Measurements from ENCODE around the gene NOL9. TPM values are rescaled to one million over a fixed set of nuclear protein-coding genes. Genes with fewer than 3 reads are reported as not detected.
"Not testable (repeated sequence)": the region's sequence is repeated elsewhere in the genome, so short reads cannot be mapped to it uniquely, and the experiment has no call there.

The NOL9 gene
- 7.2 TPM for polyA plus RNA-seq (2012; ENCODE audit: insufficient read depth, insufficient read length)

GRCh38 chr1:6554031-6554906 lies at the start of gene NOL9:
Gene NOL9 (minus strand): TSS chr1:6554513. CDS start chr1:6554502, 11 bp downstream.
- peak; percentile 85 for DNase-seq (ENCODE audit: low read depth, low spot score)
- peak within 1 kb of the TSS; percentile 93 for H3K4me3 ChIP-seq (ENCODE audit: low read length)

GRCh38 chr1:6603238-6603914 lies 49.1 kb upstream of the NOL9 start:
- peak overlapping the region; percentile 88 for H3K4me3 ChIP-seq (ENCODE audit: low read length)
- DNase-seq (ENCODE audit: low read depth, low spot score) = no peak

- peak within 1 kb of the TSS; percentile 88 for H3K4me3 ChIP-seq (ENCODE audit: low read length)
- peak; percentile 57 for DNase-seq (ENCODE audit: low read depth, low spot score)
These were observed 48.4 kb upstream of the NOL9 start, which contains the start of gene KLHL21 for GRCh38 chr1:6602669-6603237. Gene KLHL21 (minus strand): TSS chr1:6602869. CDS start chr1:6602817, 52 bp downstream.

- H3K4me3 ChIP-seq (ENCODE audit: low read length) = peak overlapping the region; percentile 88
- no peak for DNase-seq (ENCODE audit: low read depth, low spot score)
These were observed 47.8 kb upstream of the NOL9 start for GRCh38 chr1:6601923-6602668.

GRCh38 chr1:6601049-6601922 lies 47.0 kb upstream of the NOL9 start:
- peak; percentile 58 for DNase-seq (ENCODE audit: low read depth, low spot score)
- H3K4me3 ChIP-seq (ENCODE audit: low read length) = peak overlapping the region; percentile 88

GRCh38 chr1:6600410-6601048 lies 46.2 kb upstream of the NOL9 start:
- H3K4me3 ChIP-seq (ENCODE audit: low read length) = peak overlapping the region; percentile 88
- DNase-seq (ENCODE audit: low read depth, low spot score) = no peak

GRCh38 chr1:6599991-6600390 lies 45.7 kb upstream of the NOL9 start:
- H3K4me3 ChIP-seq (ENCODE audit: low read length) = peak overlapping the region; percentile 88

GRCh38 chr1:6599141-6599975 lies 45.0 kb upstream of the NOL9 start:
- peak overlapping the region; percentile 88 for H3K4me3 ChIP-seq (ENCODE audit: low read length)
- peak; percentile 88 for DNase-seq (ENCODE audit: low read depth, low spot score)

More at GRCh38 chr1:6599991-6600390, 45.7 kb upstream of the NOL9 start:
- not testable (repeated sequence) for DNase-seq (ENCODE audit: low read depth, low spot score)

- H3K4me3 ChIP-seq (ENCODE audit: low read length) = no peak overlapping the region
- DNase-seq (ENCODE audit: low read depth, low spot score) = no peak
These were observed 43.4 kb upstream of the NOL9 start for GRCh38 chr1:6597777-6598131.

GRCh38 chr1:6596886-6597776 lies 42.8 kb upstream of the NOL9 start:
- no peak overlapping the region for H3K4me3 ChIP-seq (ENCODE audit: low read length)
- no peak for DNase-seq (ENCODE audit: low read depth, low spot score)

GRCh38 chr1:6596351-6596750 lies 42.0 kb upstream of the NOL9 start:
- no peak overlapping the region for H3K4me3 ChIP-seq (ENCODE audit: low read length)
- no peak for DNase-seq (ENCODE audit: low read depth, low spot score)

GRCh38 chr1:6594977-6595740 lies 40.8 kb upstream of the NOL9 start:
- no peak for DNase-seq (ENCODE audit: low read depth, low spot score)

GRCh38 chr1:6593810-6594209 lies 39.5 kb upstream of the NOL9 start:
- no peak for DNase-seq (ENCODE audit: low read depth, low spot score)
- no peak overlapping the region for H3K4me3 ChIP-seq (ENCODE audit: low read length)

More at GRCh38 chr1:6594977-6595740, 40.8 kb upstream of the NOL9 start:
- no peak overlapping the region for H3K4me3 ChIP-seq (ENCODE audit: low read length)

GRCh38 chr1:6592865-6593593 lies 38.7 kb upstream of the NOL9 start:
- no peak for DNase-seq (ENCODE audit: low read depth, low spot score)
- H3K4me3 ChIP-seq (ENCODE audit: low read length) = no peak overlapping the region

- DNase-seq (ENCODE audit: low read depth, low spot score) = no peak
These were observed 38.1 kb upstream of the NOL9 start for GRCh38 chr1:6592441-6592840.

More at GRCh38 chr1:6592441-6592840, 38.1 kb upstream of the NOL9 start:
- H3K4me3 ChIP-seq (ENCODE audit: low read length) = no peak overlapping the region
